DLD1 (cell line): ENCODE results near the gene TMC6.

Experiments
- in situ Hi-C: cut with HindIII; loops from 2 replicates; pipeline ENCODE4 v1.10.0; 2017; ENCODE audit warnings: low sequenced_read_pairs

The TMC6 gene

DNA sequence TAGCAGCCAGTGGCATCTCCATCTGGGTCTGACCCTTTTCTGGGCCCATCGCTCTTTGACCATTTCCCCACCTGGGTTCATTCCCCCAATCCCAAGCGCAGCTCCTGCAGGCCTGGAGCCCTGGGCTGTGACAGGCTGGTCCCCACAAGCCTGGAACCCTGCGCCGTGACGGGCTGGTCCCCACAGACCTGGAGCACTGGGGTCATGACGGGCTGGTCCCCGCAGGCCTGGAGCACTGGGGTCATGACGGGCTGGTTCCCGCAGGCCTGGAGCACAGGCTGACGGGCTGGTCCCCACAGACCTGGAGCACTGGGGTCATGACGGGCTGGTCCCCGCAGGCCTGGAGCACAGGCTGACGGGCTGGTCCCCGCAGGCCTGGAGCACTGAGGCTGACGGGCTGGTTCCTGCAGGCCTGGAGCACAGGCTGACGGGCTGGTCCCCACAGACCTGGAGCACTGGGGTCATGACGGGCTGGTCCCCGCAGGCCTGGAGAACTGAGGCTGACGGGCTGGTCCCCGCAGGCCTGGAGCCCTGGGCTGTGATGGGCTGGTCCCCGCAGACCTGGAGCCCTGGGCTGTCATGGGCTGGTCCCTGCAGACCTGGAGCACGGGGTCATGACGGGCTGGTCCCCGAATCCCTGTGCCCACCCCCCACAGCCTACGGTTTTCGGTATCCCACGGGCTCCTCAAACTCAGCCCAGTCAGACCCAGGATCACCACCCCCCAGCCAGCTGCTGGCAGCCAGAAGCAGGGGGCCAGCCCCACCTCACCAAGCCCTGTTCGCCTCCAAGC lies 16.6 kb downstream of the TMC6 start:
- in situ Hi-C loops: no loop called here

DNA sequence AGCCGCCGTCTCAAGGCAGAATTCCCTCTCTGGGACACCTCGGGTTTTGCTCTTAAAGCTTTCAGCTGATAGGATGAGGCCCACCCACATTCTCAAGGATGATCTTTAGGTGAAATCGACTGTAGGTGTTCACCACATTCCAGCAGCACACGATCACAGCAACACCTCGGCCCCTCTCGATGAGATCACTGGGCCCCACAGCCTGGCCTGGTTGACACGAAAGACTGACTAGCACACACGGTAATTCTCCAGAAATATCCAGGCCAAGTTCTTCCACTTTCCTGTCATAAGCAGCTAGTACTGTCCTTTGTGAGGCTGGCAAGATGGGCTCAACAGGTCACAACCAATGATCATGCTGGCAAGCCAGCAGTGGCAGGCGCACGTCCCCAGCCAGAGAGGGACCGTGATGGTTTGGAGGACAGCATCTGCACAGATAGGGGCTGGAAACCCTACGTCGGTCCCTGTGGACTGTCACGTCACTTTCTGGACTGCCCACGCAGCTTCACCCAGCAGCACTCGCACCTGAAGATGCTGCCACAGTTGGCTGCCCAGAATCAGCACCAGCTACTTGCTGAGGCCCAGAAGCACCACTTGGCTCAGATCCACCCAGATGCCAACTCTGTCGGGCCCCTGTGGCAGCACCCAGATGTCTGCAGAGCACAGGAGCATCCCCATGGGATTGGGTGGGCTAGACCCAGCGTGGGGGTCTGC lies 17.4 kb downstream of the TMC6 start:
- in situ Hi-C loops: no loop called here

DNA sequence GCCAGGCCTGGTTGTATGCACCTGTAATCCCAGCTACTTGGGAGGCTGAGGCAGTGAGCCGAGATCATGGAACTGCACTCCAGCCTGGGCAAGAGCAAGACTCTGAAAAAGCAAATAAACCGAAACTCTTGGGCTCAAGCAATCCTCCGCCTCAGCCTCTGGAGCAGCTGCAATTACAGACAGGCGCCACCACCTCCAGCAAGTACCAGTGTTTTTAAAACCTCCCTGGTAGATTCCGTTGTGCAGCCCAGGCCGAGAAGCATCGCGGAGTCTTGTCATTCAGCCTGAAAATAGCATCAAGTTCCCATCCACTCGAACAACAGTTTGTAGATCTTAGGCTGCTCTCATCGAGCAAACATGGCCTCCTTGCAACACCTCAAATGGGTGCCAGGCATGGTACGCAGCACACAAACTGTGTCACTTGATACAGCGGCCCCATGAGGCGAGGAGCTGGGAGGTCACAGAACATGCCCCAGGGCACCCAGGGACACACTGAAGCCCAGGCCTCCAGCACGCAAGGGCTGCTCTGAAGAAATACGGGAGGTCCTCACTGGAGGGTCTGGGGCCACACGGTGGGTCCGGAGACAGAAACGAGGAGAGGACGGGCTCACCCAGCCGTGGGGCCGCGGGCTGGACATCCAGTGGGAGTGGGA lies 18.1 kb downstream of the TMC6 start:
- in situ Hi-C loops: no loop called here

DNA sequence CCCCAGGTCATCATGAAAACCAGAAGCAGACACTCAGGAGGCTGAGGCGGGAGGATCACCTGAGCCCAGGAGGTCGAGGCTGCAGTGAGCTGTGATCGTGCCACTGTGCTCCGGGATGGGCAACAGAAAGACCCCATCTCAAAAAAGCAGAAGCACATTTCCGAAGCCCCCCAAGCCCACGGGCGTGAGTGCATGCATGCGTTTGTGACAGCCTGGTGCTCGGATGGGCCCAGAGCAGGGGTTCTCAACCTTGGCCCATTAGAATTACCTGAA lies 19.1 kb downstream of the TMC6 start:
- in situ Hi-C loops: no loop called here

DNA sequence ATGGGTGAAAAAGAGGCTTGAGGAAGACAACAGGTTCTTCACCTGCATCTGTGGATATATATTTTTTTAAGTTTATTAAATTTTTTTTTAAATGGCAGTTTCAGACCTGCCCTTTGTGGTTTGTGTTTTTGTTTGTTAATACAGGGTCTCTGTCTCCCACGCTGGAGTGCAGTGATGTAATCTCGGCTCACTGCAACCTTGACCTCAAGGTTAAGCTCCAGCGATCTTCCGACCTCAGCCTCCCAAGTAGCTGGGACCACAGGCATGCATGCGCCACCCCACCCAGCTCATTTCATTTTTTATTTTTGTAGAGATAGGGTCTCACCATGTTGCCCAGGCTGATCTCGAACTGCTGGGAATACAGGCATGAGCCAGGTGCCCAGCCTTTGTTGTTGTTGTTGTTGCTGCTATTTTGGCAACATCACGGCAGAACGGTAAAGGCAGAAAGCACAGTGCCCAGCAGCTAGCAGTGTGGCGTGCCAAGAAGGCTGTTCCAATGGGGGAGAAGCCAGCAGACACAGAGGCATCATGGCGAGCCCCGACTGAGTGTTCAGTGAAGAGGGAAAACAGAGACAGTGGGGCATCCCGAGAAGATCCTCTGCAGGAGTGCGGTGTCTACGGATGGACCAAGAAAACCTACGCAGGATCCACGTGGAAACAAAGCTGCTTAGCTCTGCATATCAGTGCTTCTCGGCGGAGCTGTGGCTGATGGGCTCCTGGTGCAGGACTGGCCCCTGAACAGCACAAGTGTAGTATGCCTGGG lies 19.6 kb downstream of the TMC6 start:
- in situ Hi-C loops: no loop called here

DNA sequence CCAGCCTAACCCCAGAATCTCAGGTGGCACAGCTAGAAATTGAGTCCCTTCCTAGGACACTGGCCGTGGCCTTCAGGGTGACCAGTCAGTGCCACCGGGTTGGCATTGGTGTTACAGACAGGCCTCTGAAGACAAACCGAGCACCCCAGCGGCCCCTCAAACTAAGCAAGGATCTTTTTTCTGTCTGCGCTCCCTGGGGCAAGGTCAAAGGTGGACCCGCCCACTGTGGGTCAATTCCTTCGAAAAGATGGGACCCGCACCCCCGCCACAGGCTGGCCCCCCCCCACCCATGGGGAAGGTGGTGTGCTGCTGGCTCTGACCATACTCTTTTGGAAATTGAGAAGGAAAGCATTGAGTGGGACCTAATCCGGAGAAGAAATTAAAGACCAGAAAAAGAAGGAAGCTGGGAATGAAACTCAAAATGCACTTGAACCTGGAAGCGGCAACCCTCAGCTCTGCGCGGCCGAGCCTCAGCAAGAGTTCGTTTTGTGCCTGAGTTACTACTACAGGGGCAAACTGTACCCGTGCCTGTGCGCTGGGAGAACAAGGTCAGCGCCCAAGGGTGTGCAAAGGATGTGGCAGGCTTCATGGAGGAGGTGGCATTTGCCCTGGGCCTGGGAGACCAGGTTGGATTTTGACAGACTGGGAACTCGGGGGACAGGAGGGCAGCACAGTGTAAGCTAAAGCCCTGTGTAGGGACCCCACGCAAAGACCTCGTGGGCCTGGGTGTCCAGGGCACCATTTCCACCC lies 20.4 kb downstream of the TMC6 start:
- in situ Hi-C loops: no loop called here

DNA sequence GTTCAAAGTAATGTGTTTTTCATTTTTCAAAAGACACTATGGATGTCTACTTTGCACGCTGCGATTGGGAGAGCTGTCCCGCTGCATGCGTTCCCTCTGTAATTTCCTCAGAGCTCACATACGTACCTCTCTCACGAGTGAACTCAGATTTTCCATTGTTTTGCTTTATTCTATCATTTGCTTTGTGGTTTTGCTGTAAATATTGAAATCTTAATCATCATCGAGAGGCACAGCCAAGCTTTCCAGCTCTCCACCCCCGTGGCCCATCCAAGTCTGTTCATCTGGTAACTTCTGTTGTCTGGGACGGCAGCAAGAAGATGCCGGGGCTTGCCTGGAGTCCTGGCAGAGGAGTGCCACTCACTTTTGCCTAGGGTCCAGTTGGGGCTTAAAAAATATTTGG lies 21.1 kb downstream of the TMC6 start:
- in situ Hi-C loops: no loop called here

DNA sequence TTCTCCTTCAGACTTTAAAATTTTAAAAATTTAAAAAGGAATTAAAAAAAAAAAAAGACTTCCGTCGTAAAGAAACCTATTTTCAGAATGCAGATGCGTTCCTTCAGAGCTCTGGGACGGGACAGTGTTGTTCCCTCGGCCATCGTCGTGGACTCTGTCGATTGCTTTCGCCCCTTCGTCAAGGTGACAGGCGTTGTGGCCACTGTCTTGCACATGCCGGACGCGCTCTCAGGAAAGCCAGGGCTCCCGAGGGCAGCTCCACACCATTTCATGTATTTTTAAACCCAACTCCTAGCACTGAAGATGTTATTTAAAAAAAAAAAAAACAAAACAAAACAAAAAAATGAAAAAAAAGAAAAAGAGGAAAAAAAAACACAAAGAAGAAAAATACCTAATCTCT lies 22.3 kb downstream of the TMC6 start:
- in situ Hi-C loops: no loop called here

DNA sequence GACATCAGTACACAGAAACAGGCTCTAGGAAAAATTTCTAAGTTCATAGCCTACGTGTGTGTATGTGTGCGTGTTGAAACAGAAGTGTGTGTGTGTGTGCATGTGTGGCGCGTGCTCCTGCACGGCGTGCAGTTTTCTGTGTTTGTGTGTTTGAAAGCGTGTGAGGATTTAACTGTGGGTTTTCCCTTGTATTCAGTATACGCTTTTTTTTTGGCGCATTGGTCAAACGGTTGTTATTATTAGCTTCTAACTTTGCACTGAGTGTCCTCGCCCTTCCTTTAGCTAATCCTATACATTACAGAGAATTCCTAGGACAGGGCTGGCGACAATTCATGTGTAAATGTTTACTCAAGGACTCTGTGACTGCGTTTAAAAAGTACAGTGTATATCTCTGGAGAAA lies 23.0 kb downstream of the TMC6 start:
- in situ Hi-C loops: no loop called here

DNA sequence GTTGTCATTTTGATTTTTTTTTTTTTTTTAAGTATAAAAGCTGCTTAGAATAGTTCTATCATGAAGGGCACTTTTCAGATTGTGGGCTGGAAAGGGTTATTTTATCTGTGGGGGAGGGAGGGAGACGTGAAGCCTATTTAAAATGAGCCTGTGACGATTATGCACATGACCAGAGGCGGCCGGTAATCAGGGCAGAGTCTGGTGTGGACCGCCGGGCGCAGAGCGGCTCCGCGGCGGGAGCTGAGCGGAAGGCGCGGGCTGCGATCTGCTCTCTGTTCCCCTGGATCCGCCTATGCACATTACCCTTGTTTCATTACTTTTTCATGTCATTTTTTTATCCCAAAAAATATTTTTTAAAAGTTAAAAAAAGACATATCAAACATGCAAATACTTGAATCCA lies 23.5 kb downstream of the TMC6 start:
- in situ Hi-C loops: no loop called here

DNA sequence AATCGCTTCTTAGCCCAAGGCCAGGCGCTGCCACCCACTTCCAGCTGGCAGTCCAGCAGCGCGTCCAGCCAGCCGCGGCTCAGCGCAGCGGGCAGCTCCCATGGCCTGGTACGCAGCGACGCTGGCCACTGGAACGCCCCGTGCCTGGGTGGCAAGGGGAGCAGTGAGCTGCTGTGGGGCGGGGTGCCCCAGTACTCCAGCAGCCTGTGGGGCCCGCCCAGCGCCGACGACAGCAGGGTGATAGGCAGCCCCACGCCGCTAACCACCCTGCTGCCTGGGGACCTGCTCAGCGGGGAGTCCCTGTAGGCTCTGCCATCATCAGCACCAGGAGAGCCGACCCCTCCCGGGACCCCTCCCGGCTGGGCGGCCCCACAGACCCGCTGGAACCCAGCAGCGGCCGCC lies 24.0 kb downstream of the TMC6 start:
- in situ Hi-C loops: no loop called here

DNA sequence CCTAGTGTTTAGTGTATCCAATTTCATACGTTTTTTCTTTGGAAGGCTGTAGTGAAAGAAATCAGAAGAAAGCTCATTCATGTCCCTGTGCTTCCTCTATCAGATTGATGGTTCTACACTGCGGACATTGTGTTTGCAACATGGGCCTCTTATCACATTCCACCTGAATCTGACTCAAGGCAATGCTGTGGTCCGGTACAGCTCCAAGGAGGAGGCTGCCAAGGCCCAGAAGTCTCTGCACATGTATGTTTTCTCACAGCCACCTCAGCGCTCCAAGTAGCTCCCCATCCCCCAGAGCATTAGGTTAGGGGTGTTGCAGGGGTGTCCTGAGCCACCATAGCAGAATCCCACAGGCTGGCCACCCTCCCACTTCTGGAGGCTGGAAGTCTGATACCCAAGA lies 25.2 kb downstream of the TMC6 start:
- in situ Hi-C loops: no loop called here

DNA sequence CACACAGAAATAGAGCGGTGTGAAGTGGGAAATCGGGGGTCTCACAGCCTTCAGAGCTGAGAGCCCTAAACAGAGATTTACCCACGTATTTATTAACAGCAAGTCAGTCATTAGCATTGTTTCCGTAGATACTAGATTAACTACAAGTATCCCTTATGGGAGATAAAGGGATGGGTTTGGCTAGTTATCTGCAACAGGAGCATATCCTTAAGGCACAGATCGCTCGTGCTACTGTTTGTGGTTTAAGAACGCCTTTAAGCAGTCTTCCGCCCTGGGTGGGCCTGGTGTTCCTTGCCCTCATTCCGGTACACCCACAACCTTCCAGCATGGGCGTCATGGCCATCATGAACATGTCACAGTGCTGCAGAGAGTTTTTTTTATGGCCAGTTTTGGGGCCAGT lies 27.0 kb downstream of the TMC6 start:
- in situ Hi-C loops: no loop called here

DNA sequence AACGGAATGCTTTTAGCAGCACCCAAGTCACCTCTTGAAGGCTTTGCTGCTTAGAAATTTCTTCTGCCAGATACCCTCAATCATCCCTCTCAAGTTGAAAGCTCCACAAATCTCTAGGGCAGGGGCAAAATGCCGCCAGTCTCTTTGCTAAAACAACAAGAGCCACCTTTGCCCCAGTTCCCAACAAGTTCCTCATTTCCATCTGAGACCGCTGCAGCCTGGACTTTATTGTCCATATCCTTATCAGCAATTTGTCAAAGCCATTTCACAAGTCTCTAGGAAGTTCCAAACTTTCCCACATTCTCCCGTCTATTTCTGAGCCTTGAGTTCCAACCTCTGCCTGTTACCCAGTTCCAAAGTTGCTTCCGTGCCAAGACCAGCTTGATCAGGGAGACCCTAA lies 27.4 kb downstream of the TMC6 start:
- in situ Hi-C loops: no loop called here

DNA sequence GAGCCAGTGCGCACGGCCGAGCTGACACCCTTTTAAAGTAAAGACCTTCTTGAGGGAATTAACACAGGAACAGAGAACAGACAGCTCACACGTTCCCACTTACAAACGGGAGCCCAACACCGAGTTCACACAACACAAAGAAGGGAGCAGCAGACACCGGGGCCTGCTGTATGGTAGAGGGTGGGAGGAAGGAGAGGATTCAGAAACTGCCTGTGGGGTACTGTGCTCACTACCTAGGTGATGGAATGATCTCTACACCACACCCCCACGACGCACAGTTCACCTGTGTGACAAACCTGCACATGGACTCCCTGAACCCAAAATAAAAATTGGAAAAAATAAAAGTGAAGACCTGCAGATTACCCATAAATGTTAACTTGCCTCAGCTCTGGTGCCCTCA lies 32.5 kb downstream of the TMC6 start:
- in situ Hi-C loops: no loop called here

DNA sequence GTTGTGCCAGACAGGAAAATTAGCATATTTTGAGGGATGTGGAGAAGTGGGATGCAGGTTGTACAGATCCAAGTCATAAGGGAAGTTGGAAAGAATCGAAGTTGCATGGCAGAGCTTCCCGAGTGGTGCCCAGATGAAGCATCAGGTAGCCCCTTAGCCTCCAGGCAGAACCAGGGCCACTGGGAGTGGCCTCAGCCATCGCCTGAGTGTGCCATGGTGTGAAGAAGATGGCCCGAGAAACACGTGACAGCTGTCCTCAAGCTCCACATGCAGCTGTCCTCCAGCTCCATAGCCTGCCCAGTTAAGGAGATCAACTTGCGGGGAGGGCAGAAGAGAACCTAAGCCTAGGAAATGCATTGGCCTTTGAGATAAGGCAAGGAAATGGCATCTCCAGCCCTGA lies 33.5 kb downstream of the TMC6 start:
- in situ Hi-C loops: no loop called here

DNA sequence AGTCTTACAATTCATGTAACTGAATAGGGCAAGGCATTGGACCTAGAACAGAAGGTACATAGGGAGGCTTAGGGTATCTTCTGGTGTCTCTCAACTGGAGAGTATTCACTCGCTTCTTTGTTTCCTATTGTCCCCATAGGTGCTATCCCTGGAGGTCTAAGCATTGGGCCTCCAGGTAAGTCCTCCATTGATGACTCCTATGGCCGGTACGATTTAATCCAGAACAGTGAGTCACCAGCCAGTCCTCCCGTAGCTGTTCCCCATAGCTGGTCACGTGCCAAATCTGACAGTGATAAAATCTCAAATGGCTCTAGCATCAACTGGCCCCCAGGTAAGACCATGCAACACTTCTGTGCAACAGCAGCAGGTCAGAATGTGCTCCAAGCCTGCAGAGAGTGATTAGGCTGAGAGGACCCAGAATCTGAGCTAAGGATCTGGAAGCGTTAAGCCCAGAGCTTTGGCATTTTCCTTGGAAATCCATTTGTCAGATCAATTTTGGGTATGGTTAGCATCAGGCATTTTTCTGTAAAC lies 35.7 kb downstream of the TMC6 start:
- in situ Hi-C loops: no loop called here

DNA sequence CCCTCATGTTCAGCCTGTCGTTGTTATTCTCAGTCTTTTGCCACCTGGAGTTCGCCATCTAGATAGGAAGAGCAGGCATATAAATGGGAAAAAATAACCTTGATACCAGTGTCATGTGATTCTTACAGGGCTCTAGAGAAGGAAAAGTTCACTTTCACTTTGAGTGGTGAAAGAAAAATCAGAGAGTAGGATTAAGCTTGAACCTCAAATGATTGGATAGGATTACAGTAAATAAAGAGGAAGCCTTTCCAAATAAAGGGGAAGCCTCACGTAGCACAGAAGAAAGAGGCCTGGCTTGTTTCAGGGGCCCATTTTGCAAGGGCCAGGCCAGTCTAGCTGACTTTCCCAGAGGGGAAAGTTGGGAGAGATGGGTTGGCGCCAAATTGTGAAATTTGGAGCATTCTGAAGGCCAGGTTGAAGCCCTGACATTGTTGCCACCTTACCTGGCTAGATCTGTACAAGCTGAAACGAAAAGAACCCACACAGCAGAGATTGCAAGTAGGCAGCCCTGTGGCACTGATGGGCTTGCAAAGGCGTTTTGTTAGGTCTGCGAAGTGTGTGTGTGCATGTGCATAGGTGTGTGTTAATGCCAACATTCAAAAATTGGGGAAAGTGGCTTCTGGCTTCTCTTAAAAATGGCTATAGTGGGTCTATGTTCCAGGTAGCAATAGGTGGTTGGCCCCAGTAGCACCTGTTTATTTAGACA lies 38.8 kb downstream of the TMC6 start:
- in situ Hi-C loops: no loop called here

DNA sequence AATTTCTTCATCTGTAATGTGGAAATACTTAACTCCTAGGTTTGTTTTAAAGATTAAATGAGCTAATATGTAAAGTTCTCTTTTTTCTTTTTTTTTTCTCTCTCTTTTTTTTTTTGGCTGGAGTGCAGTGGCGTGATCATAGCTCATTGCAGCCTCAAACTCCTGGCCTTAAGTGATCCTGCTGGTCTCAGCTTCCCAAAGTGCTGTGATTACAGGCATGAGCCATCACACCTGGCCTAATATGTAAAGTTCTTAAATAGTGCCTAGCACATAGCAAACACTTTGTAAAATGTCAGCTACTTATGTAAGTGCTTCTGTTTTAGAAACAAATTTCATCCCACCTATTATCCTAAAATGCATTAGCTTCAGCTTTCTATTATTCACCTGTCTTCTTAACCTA lies 40.0 kb downstream of the TMC6 start:
- in situ Hi-C loops: no loop called here

DNA sequence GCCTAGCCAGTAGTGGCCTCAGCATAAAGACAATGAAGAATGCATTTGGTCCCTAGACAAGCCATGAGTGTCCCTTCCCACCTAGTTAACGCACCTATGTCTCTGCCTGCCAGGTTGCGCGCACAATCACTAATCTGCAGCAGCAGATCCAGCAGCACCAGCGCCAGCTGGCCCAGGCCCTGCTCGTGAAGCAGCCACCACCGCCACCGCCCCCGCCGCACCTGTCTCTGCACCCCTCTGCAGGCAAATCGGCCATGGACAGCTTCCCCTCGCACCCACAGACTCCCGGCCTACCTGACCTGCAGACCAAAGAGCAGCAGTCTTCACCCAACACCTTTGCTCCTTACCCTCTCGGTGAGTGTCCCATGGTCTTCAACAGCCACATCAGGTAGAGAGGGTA lies 41.8 kb downstream of the TMC6 start:
- in situ Hi-C loops: no loop called here
